HG02588 (cell line): ENCODE data around the gene NQO1.
"Not testable (repeated sequence)": the region's sequence is repeated elsewhere in the genome, so short reads cannot be mapped to it uniquely, and the experiment has no call there.

Source experiments
- ATAC-seq: cut with Tn5 transposase; IDR thresholded peaks from one replicate; pipeline ENCODE4 v1.9.1; 2021; ENCODE audit warnings: mild to moderate bottlenecking, moderate library complexity; ENCODE audit not compliant: unreplicated experiment

NQO1 gene

GRCh38 chr16:69726313-69727060, at the start of gene NQO1:
Gene NQO1, minus strand, starts transcription at chr16:69726560. Its CDS starts 121 bp downstream, at chr16:69726439.
- peak; percentile 98 for ATAC-seq

- no peak for ATAC-seq
Measured at GRCh38 chr16:69775563-69775962, 49.2 kb upstream of the NQO1 start.

GRCh38 chr16:69773260-69773947, 47.0 kb upstream of the NQO1 start:
- no peak for ATAC-seq

GRCh38 chr16:69771651-69771967, 45.2 kb upstream of the NQO1 start:
- no peak for ATAC-seq

- no peak for ATAC-seq
Measured at GRCh38 chr16:69769404-69769803, 43.0 kb upstream of the NQO1 start.

- no peak for ATAC-seq
Measured at GRCh38 chr16:69768666-69769065, 42.3 kb upstream of the NQO1 start.

GRCh38 chr16:69767459-69768229, 41.3 kb upstream of the NQO1 start:
- no peak for ATAC-seq

GRCh38 chr16:69763599-69763942, 37.2 kb upstream of the NQO1 start:
- ATAC-seq = no peak

- ATAC-seq = no peak
Measured at GRCh38 chr16:69762814-69763598, 36.6 kb upstream of the NQO1 start.

GRCh38 chr16:69761983-69762813, 35.8 kb upstream of the NQO1 start, which contains the start of gene WWP2:
Gene WWP2, plus strand, starts transcription at chr16:69762332. Its CDS starts 24,679 bp downstream, at chr16:69787011.
- peak; percentile 86 for ATAC-seq

- not testable (repeated sequence) for ATAC-seq
Measured at GRCh38 chr16:69757375-69757774, 31.0 kb upstream of the NQO1 start.

- ATAC-seq = no peak
Measured at GRCh38 chr16:69756705-69757104, 30.3 kb upstream of the NQO1 start.

- ATAC-seq = peak; percentile 93
Measured at GRCh38 chr16:69754469-69755310, 28.3 kb upstream of the NQO1 start, which contains the start of gene NOB1. Gene NOB1, minus strand, starts transcription at chr16:69754926. Its CDS starts 16 bp downstream, at chr16:69754910.

- no peak for ATAC-seq
Measured at GRCh38 chr16:69754143-69754468, 27.7 kb upstream of the NQO1 start.

- no peak for ATAC-seq
Measured at GRCh38 chr16:69748694-69749345, 22.5 kb upstream of the NQO1 start.

- ATAC-seq = no peak
Measured at GRCh38 chr16:69747115-69747514, 20.8 kb upstream of the NQO1 start.

GRCh38 chr16:69745959-69746358, 19.6 kb upstream of the NQO1 start:
- no peak for ATAC-seq

GRCh38 chr16:69745232-69745612, 18.9 kb upstream of the NQO1 start:
- no peak for ATAC-seq
